Middle frontal gyrus (tissue), 1 donor: ENCODE data around the gene HSD17B14.
"Not testable (repeated sequence)": the region's sequence is repeated elsewhere in the genome, so short reads cannot be mapped to it uniquely, and the experiment has no call there.

Source experiments
- DNase-seq: peaks from one replicate; pipeline ENCODE4 v3.0.0-alpha.2; 2015; ENCODE audit warnings: low spot score; ENCODE audit errors: extremely low spot score

Gene HSD17B14

DNA sequence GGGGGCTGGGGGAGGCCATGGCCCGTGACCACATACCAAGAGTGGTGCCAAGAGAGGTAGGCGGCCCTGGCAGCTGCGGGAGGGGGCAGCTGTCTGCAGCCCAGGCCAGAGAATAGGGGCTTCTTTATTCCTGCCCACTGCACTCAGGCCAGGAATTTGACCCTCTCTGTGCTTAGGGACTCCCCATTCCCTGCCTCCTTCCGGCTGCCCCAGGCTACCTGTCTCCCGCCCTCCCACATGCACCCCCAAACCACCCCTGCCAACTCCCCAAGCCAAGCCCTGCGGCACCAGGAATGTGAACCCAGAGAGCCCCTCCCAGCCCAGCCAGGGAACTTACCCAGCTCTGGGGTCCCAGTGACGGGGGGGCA lies 31.4 kb upstream of the HSD17B14 start:
- no peak for DNase-seq

DNA sequence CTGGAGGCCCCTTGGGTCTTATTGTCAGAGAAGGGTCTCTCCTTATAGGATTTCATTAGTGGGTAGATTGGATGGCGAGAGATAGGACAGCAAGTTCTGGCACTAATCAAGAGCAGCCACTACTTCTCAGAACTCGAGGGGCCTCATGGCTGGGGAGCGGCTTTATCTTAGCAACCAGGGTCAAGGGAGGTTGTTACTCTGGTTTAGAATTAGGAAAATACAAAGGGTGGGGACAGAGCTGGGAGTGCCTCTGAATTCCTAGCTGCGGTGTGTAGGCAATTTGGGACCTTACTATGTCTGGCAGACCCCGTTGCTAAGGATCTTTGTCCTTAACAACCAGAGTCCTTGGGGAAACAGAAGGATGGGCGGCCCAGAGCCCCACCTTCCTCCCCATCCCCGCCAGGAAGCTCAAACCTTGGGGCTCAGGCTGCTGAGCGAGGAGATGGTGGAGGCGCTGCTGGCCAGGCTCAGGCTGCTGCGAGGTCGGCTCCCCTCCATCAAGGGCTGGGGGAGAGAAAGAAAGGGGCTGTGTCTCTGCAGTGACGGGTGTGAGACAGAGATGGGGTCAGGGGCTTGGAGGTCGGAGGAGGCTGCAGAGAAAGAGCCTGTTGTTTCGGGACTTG lies 30.9 kb upstream of the HSD17B14 start:
- no peak for DNase-seq

GRCh38 chr19:48866692-48867091 lies 30.4 kb upstream of the HSD17B14 start:
- DNase-seq = no peak

DNA sequence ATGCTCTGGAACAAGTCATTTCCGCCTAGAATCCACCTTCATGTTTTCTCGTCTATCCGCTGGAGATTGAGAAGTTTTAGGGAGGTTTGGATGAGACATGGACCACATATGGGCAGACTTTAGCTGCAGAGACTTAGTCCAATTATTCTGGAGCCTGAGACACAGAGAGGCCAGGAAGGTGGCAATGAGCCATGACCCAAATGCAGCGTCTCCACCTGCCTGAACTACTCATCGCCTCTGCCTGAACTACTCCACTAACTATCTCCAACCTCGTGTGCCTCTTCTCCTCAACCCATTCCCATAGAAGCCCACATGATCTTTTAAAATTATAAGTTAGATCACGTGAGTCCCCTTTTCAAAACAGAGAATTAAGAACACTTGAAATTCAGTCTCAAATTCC lies 26.5 kb upstream of the HSD17B14 start:
- no peak for DNase-seq

GRCh38 chr19:48861313-48861712 lies 25.0 kb upstream of the HSD17B14 start:
- no peak for DNase-seq

DNA sequence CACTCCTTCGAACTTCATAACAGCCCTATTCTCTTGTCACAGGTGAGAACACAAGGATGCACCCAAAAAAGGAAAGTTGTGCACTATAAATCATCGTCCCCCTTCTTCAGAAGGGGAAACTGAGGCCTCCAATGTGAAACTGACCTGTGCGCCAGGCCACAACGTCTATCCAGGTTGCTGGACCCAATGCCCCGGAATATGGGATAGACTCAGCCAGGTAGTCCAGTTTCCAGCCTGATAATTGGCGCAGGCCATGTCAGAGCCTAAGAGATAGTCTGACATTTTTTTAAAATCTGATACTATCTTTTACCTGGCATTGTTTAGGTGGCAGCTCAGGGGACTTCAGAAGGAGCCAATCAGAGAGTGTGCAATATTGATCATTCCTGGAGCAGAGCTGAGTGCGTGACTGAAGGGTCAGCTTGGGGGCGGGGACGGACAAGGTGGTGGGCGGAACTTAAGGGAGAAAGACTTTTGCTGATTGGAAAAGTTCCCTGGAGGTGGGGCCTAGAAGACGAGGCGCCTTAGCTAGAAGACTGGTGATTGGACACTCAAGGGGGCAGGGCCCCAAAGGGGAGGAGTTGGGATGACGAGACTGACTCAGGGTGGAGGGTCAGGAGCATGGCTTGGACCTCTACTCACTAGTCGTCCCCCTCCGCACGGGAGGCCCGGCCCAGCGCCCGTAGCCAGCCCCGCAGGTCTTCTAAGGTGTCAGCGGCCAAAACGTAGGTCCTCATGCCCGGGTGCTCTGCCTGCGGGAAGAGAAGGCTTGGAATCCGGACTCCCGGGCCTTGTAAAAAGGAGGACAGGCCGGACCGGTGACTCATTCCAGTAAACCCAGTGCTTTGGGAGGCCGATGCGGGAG lies 23.7 kb upstream of the HSD17B14 start:
- DNase-seq = no peak

- DNase-seq = no peak
Measured at GRCh38 chr19:48858984-48859710, 22.9 kb upstream of the HSD17B14 start.

DNA sequence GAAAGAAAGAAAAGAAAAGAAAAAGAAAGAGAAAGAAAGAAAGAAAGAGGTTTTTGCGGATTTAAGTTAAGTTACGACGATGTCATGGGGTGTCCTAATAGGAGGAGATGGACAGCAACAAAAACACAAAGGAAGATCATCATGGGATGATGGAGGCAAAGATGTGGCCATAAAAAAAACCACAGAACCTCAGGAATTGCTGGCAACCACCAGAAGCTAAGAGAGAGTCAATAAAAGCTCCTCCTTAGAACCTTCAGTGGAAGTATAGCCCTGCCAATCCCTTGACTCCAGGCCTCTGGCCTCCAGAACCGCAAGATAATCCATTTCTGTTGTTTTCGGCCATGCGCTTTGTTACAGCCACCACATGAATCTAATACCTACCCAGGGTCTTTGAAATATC lies 20.6 kb upstream of the HSD17B14 start:
- no peak for DNase-seq

DNA sequence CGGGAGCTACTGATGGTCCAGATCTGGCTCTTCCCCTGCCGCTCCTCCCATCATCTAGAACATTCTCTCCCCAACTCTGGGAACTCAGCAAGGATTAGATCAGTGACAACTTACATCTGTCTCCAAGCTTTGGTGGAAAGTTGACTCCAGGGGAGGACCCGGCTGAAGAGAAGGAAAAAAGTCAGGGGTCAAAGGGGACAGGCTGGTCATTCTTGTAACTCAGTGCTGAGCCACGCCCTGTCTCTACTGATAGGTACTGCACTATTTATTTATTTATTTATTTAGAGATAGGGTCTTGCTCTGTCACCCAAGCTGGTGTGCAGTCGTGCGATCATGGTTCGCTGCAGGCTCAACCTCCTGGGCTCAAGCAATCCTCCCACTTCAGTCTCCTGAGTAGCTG lies 17.8 kb upstream of the HSD17B14 start:
- DNase-seq = no peak

GRCh38 chr19:48853483-48853882 lies 17.2 kb upstream of the HSD17B14 start:
- DNase-seq = no peak

DNA sequence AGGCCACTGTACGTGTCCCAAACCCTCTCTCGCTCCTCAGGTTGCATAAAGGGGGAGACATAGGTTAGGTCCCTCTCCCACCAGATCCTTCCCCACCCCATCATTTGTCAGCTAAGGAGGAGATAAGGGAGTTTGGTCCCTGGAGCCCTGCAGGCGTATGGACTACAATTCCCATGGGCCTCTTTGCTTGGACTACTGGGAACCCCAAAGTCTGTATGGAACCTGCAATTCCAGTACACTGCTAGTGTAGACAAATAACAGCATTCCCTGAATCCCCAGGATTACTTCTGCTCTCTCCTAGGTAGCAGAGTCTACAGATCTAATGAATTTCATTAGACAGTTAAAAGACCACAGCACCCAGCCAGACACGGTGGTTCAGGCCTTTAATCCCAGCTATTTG lies 16.0 kb upstream of the HSD17B14 start:
- DNase-seq = no peak

- DNase-seq = not testable (repeated sequence)
Measured at GRCh38 chr19:48846659-48847058, 10.4 kb upstream of the HSD17B14 start.

DNA sequence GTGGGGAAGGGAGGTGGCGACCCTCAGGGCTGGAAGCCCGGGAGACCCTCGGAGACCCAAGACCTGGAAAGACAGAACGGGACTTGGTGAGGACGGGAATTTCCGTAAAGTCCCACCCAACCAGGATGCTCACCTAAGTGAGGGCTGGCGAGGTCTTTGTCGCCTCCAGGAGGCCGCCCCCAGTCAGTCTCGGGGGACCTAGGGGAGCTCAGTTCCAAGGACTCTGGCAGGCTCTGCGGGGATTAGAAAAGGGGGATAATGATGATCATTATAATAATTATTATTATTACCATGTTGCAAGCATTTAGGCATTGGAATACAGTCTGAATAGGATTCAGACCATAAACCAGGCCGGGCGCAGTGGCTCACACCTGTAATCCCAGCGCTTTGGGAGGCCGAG lies 9.1 kb upstream of the HSD17B14 start:
- no peak for DNase-seq

GRCh38 chr19:48844472-48844871 lies 8.2 kb upstream of the HSD17B14 start:
- DNase-seq = no peak

- DNase-seq = peak; percentile 15
Measured at GRCh38 chr19:48842789-48843162, 6.5 kb upstream of the HSD17B14 start.

DNA sequence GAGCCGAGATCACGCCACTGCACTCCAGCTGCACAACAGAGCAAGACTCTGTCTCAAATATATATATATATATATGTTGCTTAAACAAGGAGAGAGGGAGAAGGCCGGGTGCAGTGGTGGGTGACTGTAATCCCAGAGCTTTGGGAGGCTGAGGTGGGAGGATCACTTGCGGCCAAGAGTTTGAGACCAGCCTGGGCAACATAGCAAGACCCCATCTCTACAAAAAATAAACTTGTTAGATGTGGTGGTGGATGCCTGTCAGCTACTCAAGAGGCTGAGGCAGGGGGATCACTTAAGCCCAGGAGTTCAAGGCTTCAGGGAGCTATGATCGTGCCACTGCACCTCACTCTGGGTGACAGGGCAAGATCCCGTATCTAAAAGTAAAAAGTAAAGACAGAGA lies 5.3 kb upstream of the HSD17B14 start:
- DNase-seq = no peak

DNA sequence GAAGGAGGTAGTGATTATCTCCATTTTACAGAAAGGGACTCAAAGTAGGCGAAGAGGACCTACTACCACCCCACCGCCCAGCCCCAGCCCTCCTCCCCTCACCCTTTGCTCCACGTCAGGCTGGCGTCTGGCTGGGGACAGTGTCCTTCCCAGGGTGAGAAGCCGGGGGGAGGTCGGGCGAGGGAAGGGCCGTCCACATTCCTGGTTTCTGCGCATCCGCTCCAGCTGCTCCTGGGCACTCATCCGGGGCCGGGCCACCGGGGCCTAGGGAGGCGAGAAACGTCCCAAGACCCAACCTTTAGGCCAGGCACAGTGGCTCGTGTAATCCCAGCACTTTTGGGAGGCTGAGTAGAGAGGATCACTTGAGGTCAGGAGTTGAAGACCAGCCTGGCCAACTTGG lies 4.8 kb upstream of the HSD17B14 start:
- no peak for DNase-seq

GRCh38 chr19:48837687-48838086 lies 1.4 kb upstream of the HSD17B14 start:
- DNase-seq = no peak

DNA sequence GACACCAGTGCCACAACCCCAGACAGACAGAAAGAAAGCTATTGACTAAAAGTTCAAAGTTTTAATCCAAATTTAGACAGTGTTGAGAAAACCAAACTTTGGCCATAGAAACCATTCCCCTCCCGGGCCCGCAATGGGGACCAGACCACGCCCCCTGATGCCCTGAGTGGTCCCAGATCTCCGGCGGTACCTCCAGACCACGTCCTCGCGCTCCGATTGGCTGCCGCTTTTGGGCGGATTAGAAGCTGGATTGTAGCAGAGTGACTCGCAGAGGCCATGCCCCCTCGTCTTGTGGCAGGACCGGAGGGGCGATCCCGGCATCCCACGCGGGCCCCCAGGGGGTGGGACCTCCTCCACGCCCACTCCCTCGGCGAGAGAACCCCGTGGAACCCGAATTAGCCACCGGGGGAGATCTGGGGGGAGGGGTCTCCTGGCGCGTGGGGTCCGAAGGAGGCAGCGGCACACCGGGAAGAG lies 797 bp upstream of the HSD17B14 start:
- peak; percentile 42 for DNase-seq

DNA sequence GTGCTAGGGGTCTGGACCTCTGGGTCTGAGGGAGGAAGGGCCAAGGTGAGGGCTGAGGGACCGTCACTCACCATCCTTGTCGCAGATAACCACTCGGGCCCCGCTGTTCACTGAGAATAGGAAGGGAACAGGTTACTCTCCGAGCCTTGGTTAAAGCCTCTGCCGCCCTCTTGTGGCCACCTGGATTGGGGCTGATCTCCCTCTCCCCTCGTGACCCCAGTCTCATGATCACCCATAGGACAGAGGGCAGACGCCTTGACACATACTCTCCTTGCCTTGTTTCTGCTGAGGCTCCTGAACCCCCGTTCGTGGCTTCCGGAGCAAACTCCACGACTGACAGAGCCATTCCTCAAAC lies 580 bp downstream of the HSD17B14 start:
- DNase-seq = peak; percentile 79

- DNase-seq = no peak
Measured at GRCh38 chr19:48833977-48834376, 2.3 kb downstream of the HSD17B14 start.

- no peak for DNase-seq
Measured at GRCh38 chr19:48833049-48833448, 3.2 kb downstream of the HSD17B14 start.
